Measurements from ENCODE around the gene HELZ.
"Not testable (repeated sequence)": the region's sequence is repeated elsewhere in the genome, so short reads cannot be mapped to it uniquely, and the experiment has no call there.

Gene HELZ

GRCh38 chr17:67229109-67229955, 15.7 kb downstream of the HELZ start:
- DNase-seq (ENCODE audit: low read depth), result no peak

- DNase-seq (ENCODE audit: low read depth), result no peak
Measured at GRCh38 chr17:67227488-67227887, 17.5 kb downstream of the HELZ start.

GRCh38 chr17:67225316-67225715, 19.7 kb downstream of the HELZ start:
- DNase-seq (ENCODE audit: low read depth), result no peak

- no peak for DNase-seq (ENCODE audit: low read depth)
Measured at GRCh38 chr17:67224736-67225135, 20.3 kb downstream of the HELZ start.

GRCh38 chr17:67223924-67224323, 21.1 kb downstream of the HELZ start:
- DNase-seq (ENCODE audit: low read depth), result no peak

GRCh38 chr17:67221062-67221998, 23.7 kb downstream of the HELZ start:
- DNase-seq (ENCODE audit: low read depth), result no peak

- no peak for DNase-seq (ENCODE audit: low read depth)
Measured at GRCh38 chr17:67218385-67218950, 26.5 kb downstream of the HELZ start.

GRCh38 chr17:67217446-67217845, 27.6 kb downstream of the HELZ start:
- DNase-seq (ENCODE audit: low read depth), result no peak

- DNase-seq (ENCODE audit: low read depth), result no peak
Measured at GRCh38 chr17:67216578-67217320, 28.2 kb downstream of the HELZ start.

GRCh38 chr17:67215991-67216421, 29.0 kb downstream of the HELZ start:
- DNase-seq (ENCODE audit: low read depth), result no peak

GRCh38 chr17:67212714-67213417, 32.1 kb downstream of the HELZ start:
- no peak for DNase-seq (ENCODE audit: low read depth)

- no peak for DNase-seq (ENCODE audit: low read depth)
Measured at GRCh38 chr17:67212231-67212630, 32.8 kb downstream of the HELZ start.

GRCh38 chr17:67211742-67212141, 33.3 kb downstream of the HELZ start:
- no peak for DNase-seq (ENCODE audit: low read depth)

- DNase-seq (ENCODE audit: low read depth), result no peak
Measured at GRCh38 chr17:67210915-67211314, 34.1 kb downstream of the HELZ start.

GRCh38 chr17:67208232-67208631, 36.8 kb downstream of the HELZ start:
- no peak for DNase-seq (ENCODE audit: low read depth)

GRCh38 chr17:67203818-67204217, 41.2 kb downstream of the HELZ start:
- DNase-seq (ENCODE audit: low read depth), result no peak

- no peak for DNase-seq (ENCODE audit: low read depth)
Measured at GRCh38 chr17:67202503-67202902, 42.5 kb downstream of the HELZ start.

GRCh38 chr17:67200727-67201301, 44.2 kb downstream of the HELZ start:
- no peak for DNase-seq (ENCODE audit: low read depth)

- no peak for DNase-seq (ENCODE audit: low read depth)
Measured at GRCh38 chr17:67198131-67198530, 46.9 kb downstream of the HELZ start.

- not testable (repeated sequence) for DNase-seq (ENCODE audit: low read depth)
Measured at GRCh38 chr17:67197023-67197422, 48.0 kb downstream of the HELZ start.

- no peak for DNase-seq (ENCODE audit: low read depth)
Measured at GRCh38 chr17:67196422-67196821, 48.6 kb downstream of the HELZ start.

Data from GM04503 (cell line).